ENCODE data around the gene CA11.

The CA11 gene

DNA sequence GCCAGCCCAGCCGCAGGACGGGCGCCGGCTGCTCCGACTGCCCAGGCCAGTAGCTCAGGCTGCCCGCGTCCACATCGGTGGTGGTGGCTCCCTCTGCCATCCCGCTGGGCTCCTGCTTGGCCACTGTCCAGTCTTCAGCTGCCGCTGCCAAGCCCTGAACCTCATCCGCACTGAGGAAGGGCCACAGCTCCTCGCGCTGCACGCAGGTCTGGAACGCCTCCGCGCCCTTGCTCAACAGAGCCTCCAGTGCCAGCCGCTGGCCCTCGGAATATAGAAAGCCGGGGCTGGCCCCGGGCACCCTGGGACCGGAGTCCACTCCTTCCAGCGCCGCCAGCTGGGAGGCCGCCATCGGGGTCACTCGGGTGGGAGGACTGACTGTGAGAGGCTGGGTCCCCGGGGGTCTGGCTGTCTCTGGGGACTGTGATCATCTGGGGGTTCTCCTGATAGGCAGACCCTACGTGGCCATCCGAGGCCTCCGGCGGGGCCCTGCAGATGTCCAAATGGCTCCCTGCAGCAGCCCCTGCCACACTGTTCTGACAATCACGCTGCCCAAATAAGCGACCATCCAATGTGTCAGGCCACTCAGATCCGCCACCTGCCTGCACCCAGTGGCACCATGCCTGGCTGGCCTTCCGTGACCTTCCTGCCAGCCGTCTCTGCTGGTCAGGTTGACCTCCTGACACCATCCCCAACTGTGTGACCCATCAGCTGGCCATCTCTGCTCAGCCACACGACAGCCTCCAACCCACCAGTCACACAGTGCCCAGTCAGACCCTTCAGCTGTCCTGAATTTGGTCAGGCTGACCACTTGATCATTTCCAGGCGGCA is 32.7 kb downstream of the CA11 start:
- DNase-seq (ENCODE audit: low read depth): no peak

DNA sequence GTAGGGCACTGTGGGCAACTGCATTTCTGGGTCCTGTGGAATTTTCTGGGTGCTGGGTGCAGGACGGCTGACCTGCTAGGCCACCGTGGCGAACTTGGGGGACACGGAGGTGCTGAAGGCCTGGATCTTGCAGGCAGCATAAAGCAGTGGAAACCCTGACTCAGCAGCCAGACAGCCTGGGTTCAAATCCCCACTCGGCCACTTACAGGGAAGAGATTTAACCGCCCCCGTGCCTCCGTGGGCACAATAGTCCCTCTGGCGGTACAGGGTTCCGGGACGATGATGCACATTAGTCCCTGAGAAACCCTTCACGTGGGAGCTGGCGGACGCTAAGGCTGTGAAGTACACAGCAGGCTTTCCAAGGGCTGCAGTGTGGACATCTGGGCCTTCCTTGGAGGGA is 34.1 kb downstream of the CA11 start:
- no peak for DNase-seq (ENCODE audit: low read depth)

GRCh38 chr19:48609571-48610108 is 36.3 kb downstream of the CA11 start:
- DNase-seq (ENCODE audit: low read depth): no peak

- DNase-seq (ENCODE audit: low read depth): no peak
Measured at GRCh38 chr19:48608798-48609263, 37.2 kb downstream of the CA11 start.

GRCh38 chr19:48607359-48607755 is 38.6 kb downstream of the CA11 start:
- no peak for DNase-seq (ENCODE audit: low read depth)

- no peak for DNase-seq (ENCODE audit: low read depth)
Measured at GRCh38 chr19:48606463-48607358, 39.3 kb downstream of the CA11 start, which contains the start of gene SPACA4. TSS of gene SPACA4 (plus strand) at chr19:48606742. CDS start at chr19:48606979, 237 bp downstream.

- no peak for DNase-seq (ENCODE audit: low read depth)
Measured at GRCh38 chr19:48603850-48604249, 42.1 kb downstream of the CA11 start.

- no peak for DNase-seq (ENCODE audit: low read depth)
Measured at GRCh38 chr19:48603449-48603848, 42.5 kb downstream of the CA11 start.

GRCh38 chr19:48603001-48603400 is 43.0 kb downstream of the CA11 start:
- no peak for DNase-seq (ENCODE audit: low read depth)

GRCh38 chr19:48600679-48601417 is 45.1 kb downstream of the CA11 start:
- DNase-seq (ENCODE audit: low read depth): no peak

- no peak for DNase-seq (ENCODE audit: low read depth)
Measured at GRCh38 chr19:48598996-48599700, 46.8 kb downstream of the CA11 start.

GRCh38 chr19:48596679-48597465 is 49.1 kb downstream of the CA11 start:
- DNase-seq (ENCODE audit: low read depth): no peak

- no peak for DNase-seq (ENCODE audit: low read depth)
Measured at GRCh38 chr19:48596237-48596636, 49.8 kb downstream of the CA11 start.

- no peak for DNase-seq (ENCODE audit: low read depth)
Measured at GRCh38 chr19:48595833-48596232, 50.2 kb downstream of the CA11 start.

DNA sequence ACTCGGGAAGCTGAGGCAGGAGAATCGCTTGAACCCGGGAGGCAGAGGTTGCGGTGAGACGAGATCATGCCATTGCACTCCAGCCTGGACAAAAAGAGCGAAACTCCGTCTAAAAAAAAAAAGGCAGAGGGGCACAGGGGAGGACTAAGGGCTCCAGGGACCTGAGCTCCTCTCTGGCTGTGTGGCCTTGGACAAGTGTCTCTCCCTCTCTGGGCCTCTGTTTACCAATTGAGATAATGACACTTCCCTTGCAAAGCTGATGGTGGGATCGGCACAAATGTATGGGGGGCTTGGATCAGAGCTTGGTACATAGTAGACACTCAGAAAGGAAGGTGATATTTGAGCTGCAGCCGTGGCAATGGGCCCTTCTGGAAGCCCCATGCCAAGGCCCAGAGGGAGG is 50.8 kb downstream of the CA11 start:
- no peak for DNase-seq (ENCODE audit: low read depth)

GRCh38 chr19:48591021-48591420 is 55.0 kb downstream of the CA11 start:
- no peak for DNase-seq (ENCODE audit: low read depth)

DNA sequence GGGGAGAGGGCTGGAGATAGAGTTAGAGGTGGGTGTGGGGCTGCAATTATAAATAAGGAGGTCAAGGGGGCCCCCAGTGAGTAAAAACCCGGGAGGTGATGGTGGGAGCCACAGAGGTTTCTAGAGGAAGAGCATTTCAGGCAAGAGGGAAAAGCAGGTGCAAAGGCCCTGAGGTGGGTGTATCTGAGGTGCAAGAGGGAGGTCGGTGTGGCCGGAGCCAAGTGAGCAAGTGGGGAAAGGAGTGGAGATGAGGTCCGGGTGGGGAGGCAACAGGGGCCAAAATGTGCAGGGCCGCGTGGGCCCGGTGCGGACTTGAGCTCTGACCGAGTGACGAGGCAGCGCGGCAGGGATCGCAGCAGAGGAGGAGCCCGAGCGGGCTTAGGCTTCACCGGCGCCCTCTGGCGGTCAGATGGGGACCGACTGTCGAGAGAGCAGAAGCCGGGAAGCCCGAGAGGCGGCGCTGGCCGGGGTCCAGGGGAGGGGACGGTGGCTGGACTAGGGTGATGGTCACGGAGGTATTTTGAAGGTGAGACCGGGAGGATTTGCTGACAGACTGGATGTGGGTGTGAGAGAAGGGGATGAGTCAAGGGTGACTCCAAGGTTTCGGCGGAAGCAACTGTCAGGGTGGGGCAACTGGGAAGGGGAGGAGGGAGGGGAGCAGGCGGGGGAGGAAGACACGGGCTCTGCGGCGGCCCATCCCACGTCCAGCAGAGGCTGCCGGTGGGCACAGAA is 57.2 kb downstream of the CA11 start:
- no peak for DNase-seq (ENCODE audit: low read depth)

Data from GM04504 (cell line).